Measurements from ENCODE around the gene RBBP4.
"Not testable (repeated sequence)": the region's sequence is repeated elsewhere in the genome, so short reads cannot be mapped to it uniquely, and the experiment has no call there.

Gene RBBP4

GRCh38 chr1:32650752-32651460, at the start of gene RBBP4:
RBBP4 (plus strand) TSS chr1:32651208; CDS start chr1:32651307, 99 bp downstream.
- DNase-seq, result peak; percentile 98 to 99 (median 98)

GRCh38 chr1:32605711-32606424, 45.1 kb upstream of the RBBP4 start:
- no peak for DNase-seq

- no peak for DNase-seq
These were observed 44.2 kb upstream of the RBBP4 start for GRCh38 chr1:32606565-32607371.

- DNase-seq, result no peak
These were observed 41.8 kb upstream of the RBBP4 start for GRCh38 chr1:32609180-32609579.

- DNase-seq, result no peak
These were observed 39.2 kb upstream of the RBBP4 start for GRCh38 chr1:32611859-32612188.

- DNase-seq, result peak; percentile 79 to 90 (median 82)
These were observed 38.7 kb upstream of the RBBP4 start for GRCh38 chr1:32612189-32612881.

GRCh38 chr1:32613472-32613871, 37.5 kb upstream of the RBBP4 start:
- no peak for DNase-seq

GRCh38 chr1:32618673-32619221, 32.3 kb upstream of the RBBP4 start:
- no peak for DNase-seq

GRCh38 chr1:32619701-32620485, 31.1 kb upstream of the RBBP4 start:
- DNase-seq, result no peak

- DNase-seq, result no peak
These were observed 28.8 kb upstream of the RBBP4 start for GRCh38 chr1:32622205-32622604.

- no peak for DNase-seq
These were observed 28.0 kb upstream of the RBBP4 start for GRCh38 chr1:32622806-32623681.

GRCh38 chr1:32623775-32624174, 27.2 kb upstream of the RBBP4 start:
- no peak for DNase-seq

GRCh38 chr1:32626176-32626575, 24.8 kb upstream of the RBBP4 start:
- DNase-seq, result peak in 1 of 3 experiments; percentile 6

GRCh38 chr1:32627596-32628162, 23.3 kb upstream of the RBBP4 start:
- DNase-seq, result no peak

- DNase-seq, result not testable (repeated sequence)
These were observed 20.8 kb upstream of the RBBP4 start for GRCh38 chr1:32630173-32630572.

- no peak for DNase-seq
These were observed 18.2 kb upstream of the RBBP4 start for GRCh38 chr1:32632829-32633228.

- no peak for DNase-seq
These were observed 15.3 kb upstream of the RBBP4 start for GRCh38 chr1:32635508-32636277.

- DNase-seq, result no peak
These were observed 13.9 kb upstream of the RBBP4 start for GRCh38 chr1:32636914-32637645.

GRCh38 chr1:32639489-32640075, 11.4 kb upstream of the RBBP4 start:
- no peak for DNase-seq

All from NCI-H1417 (cell line).